ENCODE measurements around the gene NAP1L5.

NAP1L5 gene

GRCh38 chr4:88659055-88659889 is 38.4 kb downstream of the NAP1L5 start:
- Histone ChIP-seq H3K36me3 (ENCODE audit: insufficient read depth, low read length) (peaks cover 9% of the 10 kb centered on the region), H3K27me3 (ENCODE audit: control insufficient read depth in 1 of 2, insufficient read depth in 2 of 2, low read length in 2 of 2) (no peaks in the 10 kb centered on the region), H3K4me1 (ENCODE audit: insufficient read depth, low read length) (peaks cover 9% of the 10 kb centered on the region), H3K9ac (ENCODE audit: low read length) (no peak overlapping the region), H3K27ac (ENCODE audit: low read depth, low read length) (no peak overlapping the region), H3K9me3 (ENCODE audit: low read length) (no peaks in the 10 kb centered on the region), H3K4me3 (ENCODE audit: low read depth in 1 of 2, low read length in 2 of 2) (no peak overlapping the region)

- peaks cover 9% of the 10 kb centered on the region for H3K36me3 ChIP-seq (ENCODE audit: insufficient read depth, low read length)
- no peaks in the 10 kb centered on the region for H3K27me3 ChIP-seq (ENCODE audit: control insufficient read depth in 1 of 2, insufficient read depth in 2 of 2, low read length in 2 of 2)
- H3K9ac ChIP-seq (ENCODE audit: low read length), result no peak overlapping the region
- H3K27ac ChIP-seq (ENCODE audit: low read depth, low read length), result no peak overlapping the region
- H3K4me3 ChIP-seq (ENCODE audit: low read depth in 1 of 2, low read length in 2 of 2), result no peak overlapping the region
- no peaks in the 10 kb centered on the region for H3K9me3 ChIP-seq (ENCODE audit: low read length)
- H3K4me1 ChIP-seq (ENCODE audit: insufficient read depth, low read length), result peaks cover 9% of the 10 kb centered on the region
Measured at GRCh38 chr4:88655226-88655625, 42.4 kb downstream of the NAP1L5 start.

- Histone ChIP-seq H3K27me3 (ENCODE audit: control insufficient read depth in 1 of 2, insufficient read depth in 2 of 2, low read length in 2 of 2) (no peaks in the 10 kb centered on the region), H3K27ac (ENCODE audit: low read depth, low read length) (no peak overlapping the region), H3K36me3 (ENCODE audit: insufficient read depth, low read length) (peaks cover 9% of the 10 kb centered on the region), H3K4me3 (ENCODE audit: low read depth in 1 of 2, low read length in 2 of 2) (no peak overlapping the region), H3K9me3 (ENCODE audit: low read length) (no peaks in the 10 kb centered on the region), H3K4me1 (ENCODE audit: insufficient read depth, low read length) (no peaks in the 10 kb centered on the region), H3K9ac (ENCODE audit: low read length) (no peak overlapping the region)
Measured at GRCh38 chr4:88653371-88653946, 44.2 kb downstream of the NAP1L5 start.

- H3K9me3 ChIP-seq (ENCODE audit: low read length), result no peaks in the 10 kb centered on the region
- H3K27ac ChIP-seq (ENCODE audit: low read depth, low read length), result no peak overlapping the region
- no peaks in the 10 kb centered on the region for H3K27me3 ChIP-seq (ENCODE audit: control insufficient read depth in 1 of 2, insufficient read depth in 2 of 2, low read length in 2 of 2)
- no peak overlapping the region for H3K9ac ChIP-seq (ENCODE audit: low read length)
- H3K4me3 ChIP-seq (ENCODE audit: low read depth in 1 of 2, low read length in 2 of 2), result no peak overlapping the region
- H3K36me3 ChIP-seq (ENCODE audit: insufficient read depth, low read length), result peaks cover under 1% of the 10 kb centered on the region
- no peaks in the 10 kb centered on the region for H3K4me1 ChIP-seq (ENCODE audit: insufficient read depth, low read length)
Measured at GRCh38 chr4:88649716-88650115, 47.9 kb downstream of the NAP1L5 start.

GRCh38 chr4:88646528-88647280 is 50.9 kb downstream of the NAP1L5 start:
- no peak overlapping the region for H3K27ac ChIP-seq (ENCODE audit: low read depth, low read length)
- no peaks in the 10 kb centered on the region for H3K36me3 ChIP-seq (ENCODE audit: insufficient read depth, low read length)
- H3K9me3 ChIP-seq (ENCODE audit: low read length), result no peaks in the 10 kb centered on the region
- no peaks in the 10 kb centered on the region for H3K27me3 ChIP-seq (ENCODE audit: control insufficient read depth in 1 of 2, insufficient read depth in 2 of 2, low read length in 2 of 2)
- H3K4me3 ChIP-seq (ENCODE audit: low read depth in 1 of 2, low read length in 2 of 2), result no peak overlapping the region
- no peaks in the 10 kb centered on the region for H3K4me1 ChIP-seq (ENCODE audit: insufficient read depth, low read length)
- H3K9ac ChIP-seq (ENCODE audit: low read length), result no peak overlapping the region

- H3K9ac ChIP-seq (ENCODE audit: low read length), result no peak overlapping the region
- H3K9me3 ChIP-seq (ENCODE audit: low read length), result no peaks in the 10 kb centered on the region
- no peaks in the 10 kb centered on the region for H3K36me3 ChIP-seq (ENCODE audit: insufficient read depth, low read length)
- H3K27me3 ChIP-seq (ENCODE audit: control insufficient read depth in 1 of 2, insufficient read depth in 2 of 2, low read length in 2 of 2), result no peaks in the 10 kb centered on the region
- H3K4me1 ChIP-seq (ENCODE audit: insufficient read depth, low read length), result no peaks in the 10 kb centered on the region
- no peak overlapping the region for H3K4me3 ChIP-seq (ENCODE audit: low read depth in 1 of 2, low read length in 2 of 2)
- no peak overlapping the region for H3K27ac ChIP-seq (ENCODE audit: low read depth, low read length)
Measured at GRCh38 chr4:88645994-88646393, 51.6 kb downstream of the NAP1L5 start.

Measured in muscle layer of colon (tissue), 2 donors.